Measurements from ENCODE around the gene CCDC18. TPM values are rescaled to one million over a fixed set of nuclear protein-coding genes. Genes with fewer than 3 reads are reported as not detected.

Gene CCDC18
- total and polyA plus RNA-seq, 4 experiments from 2014 or later: 1.5 to 14.8 (median 7.4) TPM

DNA sequence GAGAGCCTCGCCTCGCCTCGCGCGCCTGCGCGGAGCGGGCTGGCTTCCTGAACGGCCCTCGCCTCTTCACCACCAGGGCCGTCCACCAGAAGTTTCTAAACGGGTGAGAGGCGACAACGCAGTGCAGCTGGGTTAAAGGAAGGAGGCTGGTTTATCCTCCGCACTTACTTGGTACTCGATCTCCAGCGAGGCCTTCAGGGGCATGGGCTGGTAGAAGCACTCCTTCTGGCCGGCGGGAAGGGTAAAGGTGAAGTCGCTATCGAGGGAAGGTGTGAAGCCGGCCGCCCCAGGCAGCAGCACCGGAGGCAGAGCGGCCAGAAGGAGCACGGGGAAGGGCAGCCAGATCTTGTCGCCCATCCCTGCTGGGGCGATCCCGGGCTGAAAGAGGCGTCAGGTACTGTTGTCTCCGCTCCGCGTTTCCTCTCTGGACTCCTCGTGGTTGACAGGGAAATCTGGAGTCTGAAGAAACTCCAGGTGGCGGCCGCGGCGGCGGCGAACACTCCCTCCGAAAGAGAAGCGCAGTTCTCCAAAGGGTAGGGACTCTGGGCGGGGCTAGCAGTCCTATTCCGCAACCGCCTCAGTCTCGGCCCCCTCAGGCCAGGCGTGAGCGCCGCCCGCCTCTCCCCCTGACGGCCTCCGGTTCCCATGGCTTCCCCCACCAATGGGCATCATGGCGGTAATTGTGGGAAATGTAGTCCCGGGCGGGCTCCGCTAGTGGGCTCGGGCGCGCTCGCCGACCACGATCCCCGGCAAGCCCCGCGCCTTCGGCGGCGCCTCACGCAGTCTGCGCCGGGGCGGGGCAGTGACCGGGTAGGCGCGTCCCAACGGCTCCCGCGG is 420 bp upstream of the CCDC18 start, which contains the start of gene TMED5:
TSS of gene TMED5 (minus strand) at position 528 of the 837 bp plus-strand sequence. CDS start at position 357, 171 bp downstream.
- H3K27ac Mint-ChIP-seq: peak within 1 kb of the TSS; percentile 90 to 99 (median 96)
- peak within 1 kb of the TSS; percentile 89 to 99 (median 93) for H3K4me3 Mint-ChIP-seq

GRCh38 chr1:93186667-93187066 is 6.1 kb downstream of the CCDC18 start:
- H3K27me3 ChIP-seq (ENCODE audit: insufficient read depth, low read length): no peaks in the 10 kb centered on the region
- H3K9me3 ChIP-seq (ENCODE audit: control insufficient read depth in 1 of 2, low read length in 2 of 2): no peaks in the 10 kb centered on the region
- ChIA-PET POLR2A (ENCODE audit: partially characterized antibody) (no interaction called here), CTCF (ENCODE audit: partially characterized antibody) (no interaction called here)
- Mint-ChIP-seq H3K27ac (no peak overlapping the region), H3K27me3 (no peaks in the 10 kb centered on the region), H3K4me3 (no peak overlapping the region), H3K9me3 (no peaks in the 10 kb centered on the region), H3K4me1 (peaks cover 14 to 49% (median 24%) of the 10 kb centered on the region in 4 donors), H3K36me3 (peaks cover 5 to 19% of the 10 kb centered on the region in 2 donors)
- no peaks in the 10 kb centered on the region for H3K36me3 ChIP-seq (ENCODE audit: insufficient read depth, low read length)
- intact Hi-C loops (cut with micrococcal nuclease): loop anchor here (10.0 kb wide), 1 partner anchor 718 kb away; the partner anchor contains the start of gene GCLM
- H3K4me3 ChIP-seq (ENCODE audit: low read length in 2 of 2): no peak overlapping the region
- no peak for DNase-seq
- H3K27ac ChIP-seq (ENCODE audit: low read depth, low read length): no peak overlapping the region
- H3K4me1 ChIP-seq (ENCODE audit: insufficient read depth, low read length): peaks cover 22% of the 10 kb centered on the region

More for the DNA sequence above, 420 bp upstream of the CCDC18 start, which contains the start of gene TMED5:
- peaks cover 59% of the 10 kb centered on the region for H3K4me1 ChIP-seq (ENCODE audit: insufficient read depth, low read length)
- ChIA-PET POLR2A (ENCODE audit: partially characterized antibody) (interaction anchor here (0.9 to 1.1 kb wide), 3 partner anchors 10 to 218 kb away, joined by 4 to 8 read pairs (median 4); partner anchors contain the start of genes DIPK1A and MTF2), CTCF (ENCODE audit: partially characterized antibody) (interaction anchor here (1.7 kb wide), 1 partner anchor 100 kb away, joined by 6 read pairs; no protein-coding TSS in a partner anchor)
- Mint-ChIP-seq H3K36me3 (peaks cover 4 to 30% of the 10 kb centered on the region in 2 donors), H3K4me1 (peaks cover 26 to 70% (median 41%) of the 10 kb centered on the region in 4 donors), H3K9me3 (no peaks in the 10 kb centered on the region), H3K27me3 (no peaks in the 10 kb centered on the region)
- H3K9me3 ChIP-seq (ENCODE audit: control insufficient read depth in 1 of 2, low read length in 2 of 2): no peaks in the 10 kb centered on the region
- peak within 1 kb of the TSS; percentile 98 for H3K27ac ChIP-seq (ENCODE audit: low read depth, low read length)
- H3K27me3 ChIP-seq (ENCODE audit: insufficient read depth, low read length): no peaks in the 10 kb centered on the region
- peak within 1 kb of the TSS; percentile 84 to 99 for H3K4me3 ChIP-seq (ENCODE audit: low read length in 2 of 2)
- DNase-seq: peak; percentile 97 to 98 (median 97)
- H3K36me3 ChIP-seq (ENCODE audit: insufficient read depth, low read length): peaks cover 6% of the 10 kb centered on the region
- intact Hi-C loops (cut with micrococcal nuclease): loop anchor here (1.0 to 10.0 kb wide), 11 partner anchors 25 to 1893 kb away; partner anchors contain the start of genes ABCD3, ALG14, DIPK1A and DR1

DNA sequence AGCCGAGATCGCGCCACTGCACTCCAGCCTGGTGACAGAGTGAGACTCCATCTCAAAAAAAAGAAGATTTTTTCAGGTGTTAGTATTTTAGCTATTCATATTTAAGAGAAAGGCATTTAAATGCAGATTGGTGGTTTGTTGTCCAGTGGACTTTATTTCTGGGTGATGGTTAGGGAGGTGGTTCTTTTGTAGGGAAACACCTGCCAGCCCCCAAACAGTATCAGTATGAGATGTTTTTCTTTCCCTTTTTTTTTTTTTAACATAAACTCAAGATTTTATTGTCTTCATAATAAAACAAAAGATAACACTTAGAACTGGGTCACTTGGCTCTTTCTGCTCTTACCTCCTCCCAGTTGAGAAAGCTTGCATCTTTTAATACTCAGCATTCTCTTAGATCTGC is 9.9 kb downstream of the CCDC18 start:
- intact Hi-C loops (cut with micrococcal nuclease): no loop called here
- Histone ChIP-seq H3K4me3 (ENCODE audit: low read length in 2 of 2) (no peak overlapping the region), H3K4me1 (ENCODE audit: insufficient read depth, low read length) (peaks cover under 1% of the 10 kb centered on the region), H3K27me3 (ENCODE audit: insufficient read depth, low read length) (no peaks in the 10 kb centered on the region), H3K9me3 (ENCODE audit: control insufficient read depth in 1 of 2, low read length in 2 of 2) (no peaks in the 10 kb centered on the region), H3K36me3 (ENCODE audit: insufficient read depth, low read length) (no peaks in the 10 kb centered on the region), H3K27ac (ENCODE audit: low read depth, low read length) (no peak overlapping the region)
- no peaks in the 10 kb centered on the region for H3K9me3 Mint-ChIP-seq
- ChIA-PET CTCF (ENCODE audit: partially characterized antibody) (no interaction called here), POLR2A (ENCODE audit: partially characterized antibody) (no interaction called here)
- no peak for DNase-seq
- H3K4me3 Mint-ChIP-seq: no peak overlapping the region
- no peaks in the 10 kb centered on the region for H3K27me3 Mint-ChIP-seq
- H3K36me3 Mint-ChIP-seq: peaks cover 7 to 29% of the 10 kb centered on the region in 2 donors
- peak overlapping the region in 1 of 7 donors; percentile 32 for H3K27ac Mint-ChIP-seq
- peaks cover 4 to 23% (median 11%) of the 10 kb centered on the region in 4 donors for H3K4me1 Mint-ChIP-seq

- no peaks in the 10 kb centered on the region for H3K27me3 ChIP-seq (ENCODE audit: insufficient read depth, low read length)
- H3K4me1 ChIP-seq (ENCODE audit: insufficient read depth, low read length): no peaks in the 10 kb centered on the region
- H3K36me3 ChIP-seq (ENCODE audit: insufficient read depth, low read length): no peaks in the 10 kb centered on the region
- H3K4me3 ChIP-seq (ENCODE audit: low read length in 2 of 2): no peak overlapping the region
- no peak overlapping the region for H3K4me3 Mint-ChIP-seq
- no peak for DNase-seq
- H3K27me3 Mint-ChIP-seq: no peaks in the 10 kb centered on the region
- ChIA-PET POLR2A (ENCODE audit: partially characterized antibody) (no interaction called here), CTCF (ENCODE audit: partially characterized antibody) (no interaction called here)
- no peak overlapping the region for H3K27ac Mint-ChIP-seq
- peaks cover 18 to 35% of the 10 kb centered on the region in 2 donors for H3K36me3 Mint-ChIP-seq
- H3K27ac ChIP-seq (ENCODE audit: low read depth, low read length): no peak overlapping the region
- intact Hi-C loops (cut with micrococcal nuclease): no loop called here
- no peaks in the 10 kb centered on the region for H3K9me3 ChIP-seq (ENCODE audit: control insufficient read depth in 1 of 2, low read length in 2 of 2)
- no peaks in the 10 kb centered on the region for H3K9me3 Mint-ChIP-seq
- peaks cover 3 to 9% (median 7%) of the 10 kb centered on the region in 4 donors for H3K4me1 Mint-ChIP-seq
These were observed 13.9 kb downstream of the CCDC18 start for GRCh38 chr1:93194231-93194990.

DNA sequence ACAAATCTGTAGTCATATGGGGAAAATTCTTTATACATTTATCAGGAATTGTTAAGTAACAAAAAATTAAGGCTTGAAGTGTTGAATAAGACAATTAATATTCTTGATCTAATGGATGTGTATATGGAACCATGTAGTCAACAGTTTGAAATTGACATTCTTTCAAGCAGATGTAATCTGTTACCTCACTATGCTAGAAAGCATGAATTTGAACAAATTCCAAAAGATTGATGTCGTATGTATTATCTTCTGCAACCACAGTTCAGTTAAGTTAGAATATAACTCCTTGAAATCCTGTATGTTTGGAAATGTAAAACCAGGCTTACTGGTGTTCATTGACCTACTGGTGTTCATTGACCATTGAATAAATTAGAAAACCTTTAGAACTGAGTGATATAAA is 16.1 kb downstream of the CCDC18 start:
- intact Hi-C loops (cut with micrococcal nuclease): no loop called here
- Histone ChIP-seq H3K4me3 (ENCODE audit: low read length in 2 of 2) (no peak overlapping the region), H3K9me3 (ENCODE audit: control insufficient read depth in 1 of 2, low read length in 2 of 2) (no peaks in the 10 kb centered on the region), H3K27ac (ENCODE audit: low read depth, low read length) (no peak overlapping the region), H3K36me3 (ENCODE audit: insufficient read depth, low read length) (no peaks in the 10 kb centered on the region), H3K27me3 (ENCODE audit: insufficient read depth, low read length) (no peaks in the 10 kb centered on the region), H3K4me1 (ENCODE audit: insufficient read depth, low read length) (no peaks in the 10 kb centered on the region)
- H3K36me3 Mint-ChIP-seq: peaks cover 23 to 30% of the 10 kb centered on the region in 2 donors
- no peak overlapping the region for H3K4me3 Mint-ChIP-seq
- H3K27ac Mint-ChIP-seq: no peak overlapping the region
- H3K4me1 Mint-ChIP-seq: no peaks in the 10 kb centered on the region
- CTCF ChIA-PET (ENCODE audit: partially characterized antibody): no interaction called here
- DNase-seq: no peak
- no peaks in the 10 kb centered on the region for H3K9me3 Mint-ChIP-seq
- no peaks in the 10 kb centered on the region for H3K27me3 Mint-ChIP-seq
- POLR2A ChIA-PET (ENCODE audit: partially characterized antibody): no interaction called here

DNA sequence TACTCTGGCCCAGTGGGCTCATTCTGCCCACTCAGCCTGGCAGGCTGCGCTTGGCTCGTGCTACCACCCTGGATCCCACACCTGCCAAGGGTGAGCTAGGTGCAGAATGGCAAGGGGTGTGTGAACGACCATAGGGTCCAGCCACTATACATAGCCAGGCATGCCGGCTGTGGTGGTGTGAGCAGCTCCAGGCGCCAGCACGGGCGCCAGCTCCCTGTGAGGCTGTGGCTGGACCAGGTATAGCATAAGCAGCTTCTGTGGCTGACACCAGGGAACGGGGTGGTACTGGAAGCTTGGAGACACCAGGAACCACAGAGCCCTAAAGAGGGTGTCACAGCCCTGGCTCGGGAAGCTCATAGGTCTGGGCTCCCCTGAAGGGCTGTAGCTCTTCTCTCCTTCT is 18.6 kb downstream of the CCDC18 start:
- Mint-ChIP-seq H3K4me3 (no peak overlapping the region), H3K4me1 (no peaks in the 10 kb centered on the region), H3K9me3 (no peaks in the 10 kb centered on the region), H3K27me3 (no peaks in the 10 kb centered on the region), H3K36me3 (peaks cover 20 to 23% of the 10 kb centered on the region in 2 donors), H3K27ac (no peak overlapping the region)
- Histone ChIP-seq H3K27ac (ENCODE audit: low read depth, low read length) (no peak overlapping the region), H3K9me3 (ENCODE audit: control insufficient read depth in 1 of 2, low read length in 2 of 2) (no peaks in the 10 kb centered on the region), H3K4me1 (ENCODE audit: insufficient read depth, low read length) (no peaks in the 10 kb centered on the region), H3K36me3 (ENCODE audit: insufficient read depth, low read length) (no peaks in the 10 kb centered on the region), H3K4me3 (ENCODE audit: low read length in 2 of 2) (no peak overlapping the region), H3K27me3 (ENCODE audit: insufficient read depth, low read length) (no peaks in the 10 kb centered on the region)
- intact Hi-C loops (cut with micrococcal nuclease): no loop called here
- POLR2A ChIA-PET (ENCODE audit: partially characterized antibody): no interaction called here
- CTCF ChIA-PET (ENCODE audit: partially characterized antibody): no interaction called here
- no peak for DNase-seq

DNA sequence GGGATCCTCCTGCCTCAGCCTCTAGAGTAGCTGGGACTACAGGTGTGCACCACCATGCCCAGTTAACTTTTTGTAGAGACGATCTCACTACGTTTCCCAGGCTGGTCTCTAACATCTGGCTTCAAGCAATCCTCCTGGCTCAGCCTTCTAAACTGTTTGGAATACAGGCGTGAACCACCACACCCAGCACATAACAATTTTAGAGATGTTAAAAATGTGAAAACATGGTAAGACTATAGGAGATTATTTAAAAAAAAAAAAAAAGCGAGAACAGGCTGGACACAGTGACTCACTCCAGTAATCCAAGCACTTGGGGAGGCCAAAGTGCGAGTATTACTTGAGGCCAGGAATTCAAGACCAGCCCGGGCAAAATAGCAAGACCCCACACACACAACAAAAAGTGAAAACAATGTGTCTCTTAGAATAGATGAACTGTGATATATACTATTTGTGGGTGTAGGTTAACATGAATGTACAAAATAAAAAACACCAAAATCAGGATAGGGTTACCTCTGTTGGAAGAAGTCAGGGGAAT is 19.6 kb downstream of the CCDC18 start:
- Mint-ChIP-seq H3K9me3 (no peaks in the 10 kb centered on the region), H3K27ac (no peak overlapping the region), H3K4me3 (no peak overlapping the region), H3K36me3 (peaks cover 20% of the 10 kb centered on the region in 2 donors), H3K27me3 (no peaks in the 10 kb centered on the region), H3K4me1 (no peaks in the 10 kb centered on the region)
- no peak for DNase-seq
- Histone ChIP-seq H3K27ac (ENCODE audit: low read depth, low read length) (no peak overlapping the region), H3K9me3 (ENCODE audit: control insufficient read depth in 1 of 2, low read length in 2 of 2) (no peaks in the 10 kb centered on the region), H3K36me3 (ENCODE audit: insufficient read depth, low read length) (no peaks in the 10 kb centered on the region), H3K4me1 (ENCODE audit: insufficient read depth, low read length) (no peaks in the 10 kb centered on the region), H3K4me3 (ENCODE audit: low read length in 2 of 2) (no peak overlapping the region), H3K27me3 (ENCODE audit: insufficient read depth, low read length) (no peaks in the 10 kb centered on the region)
- CTCF ChIA-PET (ENCODE audit: partially characterized antibody): no interaction called here
- POLR2A ChIA-PET (ENCODE audit: partially characterized antibody): no interaction called here
- intact Hi-C loops (cut with micrococcal nuclease): no loop called here
